Stimulated activated effector memory CD8-positive, alpha-beta T cell treated with anti-CD3 and anti-CD28 coated beads, Interleukin-12 subunit alpha, Interleukin-12 subunit beta, amount 100 ng/mL, for 72 hours (primary cell): ENCODE data around the gene ZFAND3.

ENCODE experiments used
- ATAC-seq: fragments of 150-1000 bp; cut with Tn5 transposase; 2 replicates; pipeline ENCODE4 v1.10.0; 2021
- DNase-seq, 2 donors: peaks; one replicate each; pipeline ENCODE4 v3.0.0; 2021 to 2022; ENCODE audit warnings: low spot score in 2 of 2
- H3K27ac Mint-ChIP-seq: one replicate; pipeline ENCODE4 v1.8.0; 2022; ENCODE audit warnings: mild to moderate bottlenecking, mixed read lengths
- H3K36me3 Mint-ChIP-seq: one replicate; pipeline ENCODE4 v1.8.0; 2022; ENCODE audit warnings: mild to moderate bottlenecking, mixed read lengths
- H3K4me1 Mint-ChIP-seq: one replicate; pipeline ENCODE4 v1.8.0; 2022; ENCODE audit warnings: mixed read lengths
- H3K4me3 Mint-ChIP-seq: one replicate; pipeline ENCODE4 v1.8.0; 2022; ENCODE audit warnings: mild to moderate bottlenecking, mixed read lengths
- H3K9me3 Mint-ChIP-seq: one replicate; pipeline ENCODE4 v1.8.0; 2022; ENCODE audit warnings: mixed read lengths

The ZFAND3 gene

GRCh38 chr6:38160831-38161230, 341.3 kb downstream of the ZFAND3 start:
- Mint-ChIP-seq H3K27ac (peak overlapping the region; percentile 71), H3K9me3 (no peaks in the 10 kb centered on the region), H3K4me3 (no peak overlapping the region), H3K4me1 (peaks cover 15% of the 10 kb centered on the region), H3K36me3 (peaks cover 32% of the 10 kb centered on the region)
- ATAC-seq (no peak), DNase-seq (no peak)

- Mint-ChIP-seq H3K27ac (peak overlapping the region; percentile 71), H3K9me3 (no peaks in the 10 kb centered on the region), H3K4me1 (peaks cover 11% of the 10 kb centered on the region), H3K36me3 (peaks cover 32% of the 10 kb centered on the region), H3K4me3 (no peak overlapping the region)
- no peak for DNase-seq
- ATAC-seq: no peak
Measured at GRCh38 chr6:38161331-38161730, 341.8 kb downstream of the ZFAND3 start.

- ATAC-seq (no peak), DNase-seq (no peak)
- peaks cover 35% of the 10 kb centered on the region for H3K36me3 Mint-ChIP-seq
- H3K4me3 Mint-ChIP-seq: no peak overlapping the region
- H3K27ac Mint-ChIP-seq: peak overlapping the region; percentile 71
- H3K4me1 Mint-ChIP-seq: peaks cover 11% of the 10 kb centered on the region
- H3K9me3 Mint-ChIP-seq: no peaks in the 10 kb centered on the region
Measured at GRCh38 chr6:38161754-38162492, 342.4 kb downstream of the ZFAND3 start.

GRCh38 chr6:38162493-38163185, 343.1 kb downstream of the ZFAND3 start:
- peaks cover 11% of the 10 kb centered on the region for H3K4me1 Mint-ChIP-seq
- H3K9me3 Mint-ChIP-seq: no peaks in the 10 kb centered on the region
- DNase-seq (no peak), ATAC-seq (no peak)
- no peak overlapping the region for H3K27ac Mint-ChIP-seq
- H3K36me3 Mint-ChIP-seq: peaks cover 40% of the 10 kb centered on the region
- no peak overlapping the region for H3K4me3 Mint-ChIP-seq

GRCh38 chr6:38163186-38164130, 343.9 kb downstream of the ZFAND3 start:
- no peaks in the 10 kb centered on the region for H3K9me3 Mint-ChIP-seq
- peaks cover 11% of the 10 kb centered on the region for H3K4me1 Mint-ChIP-seq
- H3K36me3 Mint-ChIP-seq: peaks cover 33% of the 10 kb centered on the region
- no peak overlapping the region for H3K27ac Mint-ChIP-seq
- DNase-seq (no peak), ATAC-seq (no peak)
- no peak overlapping the region for H3K4me3 Mint-ChIP-seq

- Mint-ChIP-seq H3K9me3 (no peaks in the 10 kb centered on the region), H3K4me3 (no peak overlapping the region), H3K27ac (no peak overlapping the region), H3K36me3 (peaks cover 36% of the 10 kb centered on the region), H3K4me1 (peaks cover 11% of the 10 kb centered on the region)
- ATAC-seq (no peak), DNase-seq (no peak)
Measured at GRCh38 chr6:38164131-38164481, 344.6 kb downstream of the ZFAND3 start.

- no peak overlapping the region for H3K27ac Mint-ChIP-seq
- H3K4me3 Mint-ChIP-seq: no peak overlapping the region
- H3K9me3 Mint-ChIP-seq: no peaks in the 10 kb centered on the region
- DNase-seq: no peak
- peaks cover 42% of the 10 kb centered on the region for H3K36me3 Mint-ChIP-seq
- no peak for ATAC-seq
- H3K4me1 Mint-ChIP-seq: peaks cover 11% of the 10 kb centered on the region
Measured at GRCh38 chr6:38164671-38165108, 345.2 kb downstream of the ZFAND3 start.

- peaks cover 28% of the 10 kb centered on the region for H3K36me3 Mint-ChIP-seq
- ATAC-seq (no peak), DNase-seq (no peak)
- no peak overlapping the region for H3K27ac Mint-ChIP-seq
- no peaks in the 10 kb centered on the region for H3K9me3 Mint-ChIP-seq
- H3K4me3 Mint-ChIP-seq: no peak overlapping the region
- H3K4me1 Mint-ChIP-seq: peaks cover 5% of the 10 kb centered on the region
Measured at GRCh38 chr6:38166411-38167240, 347.1 kb downstream of the ZFAND3 start.

- DNase-seq (no peak), ATAC-seq (no peak)
- Mint-ChIP-seq H3K36me3 (peaks cover 31% of the 10 kb centered on the region), H3K4me1 (no peaks in the 10 kb centered on the region), H3K9me3 (no peaks in the 10 kb centered on the region), H3K27ac (peak overlapping the region; percentile 56), H3K4me3 (no peak overlapping the region)
Measured at GRCh38 chr6:38167598-38167997, 348.1 kb downstream of the ZFAND3 start.

GRCh38 chr6:38168126-38168525, 348.6 kb downstream of the ZFAND3 start:
- Mint-ChIP-seq H3K4me1 (no peaks in the 10 kb centered on the region), H3K27ac (peak overlapping the region; percentile 56), H3K36me3 (peaks cover 29% of the 10 kb centered on the region), H3K9me3 (no peaks in the 10 kb centered on the region), H3K4me3 (no peak overlapping the region)
- DNase-seq: no peak
- ATAC-seq: no peak

- Mint-ChIP-seq H3K4me1 (no peaks in the 10 kb centered on the region), H3K36me3 (peaks cover 28% of the 10 kb centered on the region), H3K4me3 (no peak overlapping the region), H3K27ac (peak overlapping the region; percentile 79), H3K9me3 (no peaks in the 10 kb centered on the region)
- ATAC-seq (no peak), DNase-seq (no peak)
Measured at GRCh38 chr6:38168699-38169098, 349.2 kb downstream of the ZFAND3 start.

GRCh38 chr6:38169221-38169976, 349.9 kb downstream of the ZFAND3 start:
- Mint-ChIP-seq H3K4me3 (no peak overlapping the region), H3K9me3 (no peaks in the 10 kb centered on the region), H3K27ac (peak overlapping the region; percentile 79), H3K4me1 (no peaks in the 10 kb centered on the region), H3K36me3 (peaks cover 28% of the 10 kb centered on the region)
- ATAC-seq: no peak
- DNase-seq: no peak

GRCh38 chr6:38169977-38170526, 350.5 kb downstream of the ZFAND3 start:
- peak overlapping the region; percentile 14 for H3K27ac Mint-ChIP-seq
- peaks cover 28% of the 10 kb centered on the region for H3K36me3 Mint-ChIP-seq
- H3K4me3 Mint-ChIP-seq: no peak overlapping the region
- DNase-seq (no peak), ATAC-seq (no peak)
- no peaks in the 10 kb centered on the region for H3K4me1 Mint-ChIP-seq
- no peaks in the 10 kb centered on the region for H3K9me3 Mint-ChIP-seq
